ENCODE measurements around the gene TMEM250. TPM values are rescaled to one million over a fixed set of nuclear protein-coding genes. Genes with fewer than 3 reads are reported as not detected.

Gene TMEM250
- total RNA-seq, 1 donor from 2014 or later, result 25.0 TPM

DNA sequence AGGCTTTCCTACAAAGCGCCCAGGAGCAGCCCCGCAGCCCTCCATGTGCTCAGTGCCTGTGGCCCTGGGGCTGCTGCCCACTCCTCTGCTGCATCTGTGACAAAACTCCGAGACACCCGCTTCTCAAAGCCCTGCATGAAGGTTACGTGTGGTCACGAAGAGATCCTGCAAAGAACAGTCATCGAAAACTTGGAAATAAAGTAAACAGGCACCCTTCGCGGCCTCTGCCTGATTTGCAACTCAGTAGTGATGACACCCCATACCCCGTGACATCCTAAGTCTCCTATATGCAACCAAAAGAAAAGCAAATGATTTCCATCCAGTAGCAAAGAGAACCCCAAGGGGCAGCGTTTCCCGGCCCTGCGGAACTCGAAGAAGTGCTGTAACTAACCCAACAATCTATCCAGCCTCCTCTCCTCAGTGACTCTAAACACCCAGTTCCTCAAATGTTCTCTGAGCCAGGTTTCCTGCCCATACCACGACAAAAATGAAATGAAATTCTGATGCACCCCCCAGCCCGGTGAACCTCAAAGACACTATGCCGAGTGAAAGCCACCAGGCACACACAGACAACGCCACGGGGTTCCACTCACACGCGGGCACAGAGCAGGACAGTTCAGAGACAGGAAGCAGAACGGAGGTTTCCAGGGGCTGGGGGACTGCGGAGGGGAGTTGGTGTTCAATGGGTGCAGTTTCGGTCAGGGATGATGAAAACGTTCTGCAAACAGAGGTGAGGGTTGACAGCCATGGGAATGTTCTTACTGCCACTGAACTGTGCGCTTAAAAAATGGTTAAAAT lies 42.6 kb downstream of the TMEM250 start:
- H3K4me1 ChIP-seq, result peaks cover 25% of the 10 kb centered on the region
- TF ChIP-seq POLR2A (IDR thresholded peaks at IDR 0.05) (no peak), POLR2AphosphoS5 (IDR thresholded peaks at IDR 0.05; ENCODE audit: insufficient read depth in 1 of 2, low read depth in 1 of 2) (no peak)
- TF ChIP-seq, protein P1, sequence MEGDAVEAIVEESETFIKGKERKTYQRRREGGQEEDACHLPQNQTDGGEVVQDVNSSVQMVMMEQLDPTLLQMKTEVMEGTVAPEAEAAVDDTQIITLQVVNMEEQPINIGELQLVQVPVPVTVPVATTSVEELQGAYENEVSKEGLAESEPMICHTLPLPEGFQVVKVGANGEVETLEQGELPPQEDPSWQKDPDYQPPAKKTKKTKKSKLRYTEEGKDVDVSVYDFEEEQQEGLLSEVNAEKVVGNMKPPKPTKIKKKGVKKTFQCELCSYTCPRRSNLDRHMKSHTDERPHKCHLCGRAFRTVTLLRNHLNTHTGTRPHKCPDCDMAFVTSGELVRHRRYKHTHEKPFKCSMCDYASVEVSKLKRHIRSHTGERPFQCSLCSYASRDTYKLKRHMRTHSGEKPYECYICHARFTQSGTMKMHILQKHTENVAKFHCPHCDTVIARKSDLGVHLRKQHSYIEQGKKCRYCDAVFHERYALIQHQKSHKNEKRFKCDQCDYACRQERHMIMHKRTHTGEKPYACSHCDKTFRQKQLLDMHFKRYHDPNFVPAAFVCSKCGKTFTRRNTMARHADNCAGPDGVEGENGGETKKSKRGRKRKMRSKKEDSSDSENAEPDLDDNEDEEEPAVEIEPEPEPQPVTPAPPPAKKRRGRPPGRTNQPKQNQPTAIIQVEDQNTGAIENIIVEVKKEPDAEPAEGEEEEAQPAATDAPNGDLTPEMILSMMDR (IDR thresholded peaks at IDR 0.05), result no peak
- H3K4me3 ChIP-seq, result no peak overlapping the region
- DNase-seq (ENCODE audit: extremely low spot score in 2 of 2), result no peak
- H3K9me3 ChIP-seq, result no peaks in the 10 kb centered on the region
- no peaks in the 10 kb centered on the region for H3K36me3 ChIP-seq
- no peak overlapping the region for H3K27ac ChIP-seq
- intact Hi-C loops (cut with DNase I), result no loop called here
- H3K27me3 ChIP-seq, result no peaks in the 10 kb centered on the region

DNA sequence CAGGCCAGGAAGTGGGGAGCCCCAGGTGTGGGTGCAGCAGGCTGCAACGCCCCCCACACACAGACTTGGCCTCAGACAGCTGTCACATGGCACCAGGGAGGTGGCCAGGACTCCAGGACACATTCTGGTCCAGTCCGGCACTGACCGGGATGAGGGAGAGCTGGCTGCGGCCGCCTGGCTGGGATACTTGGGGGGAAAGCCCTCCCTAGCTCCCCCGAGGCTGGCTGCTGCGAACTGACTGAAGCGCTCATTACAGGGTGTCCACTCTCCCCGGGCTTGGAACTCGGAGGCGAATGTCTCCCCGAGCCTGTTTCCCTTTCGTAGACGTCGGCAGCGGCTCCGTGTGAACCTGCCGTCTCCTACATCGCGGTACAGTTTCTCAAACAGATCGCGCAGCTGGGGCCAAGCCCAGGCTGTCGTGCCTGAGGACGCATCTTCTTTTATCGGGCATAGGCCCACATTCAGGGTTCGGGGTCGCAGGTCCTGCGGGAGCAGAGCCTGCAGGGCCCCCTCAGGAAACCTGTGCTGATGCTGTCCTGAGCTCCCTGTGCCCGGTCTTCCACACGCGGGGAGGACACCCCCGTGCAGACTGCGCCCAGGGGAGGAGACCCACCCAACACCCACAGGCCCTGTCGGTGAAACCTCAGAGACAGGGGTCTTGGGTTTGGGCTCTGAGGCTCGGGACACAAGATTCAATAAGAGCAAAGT lies 43.4 kb downstream of the TMEM250 start:
- Histone ChIP-seq H3K27ac (no peak overlapping the region), H3K27me3 (no peaks in the 10 kb centered on the region), H3K9me3 (no peaks in the 10 kb centered on the region), H3K4me1 (peaks cover 17% of the 10 kb centered on the region), H3K36me3 (no peaks in the 10 kb centered on the region), H3K4me3 (no peak overlapping the region)
- no peak for DNase-seq (ENCODE audit: extremely low spot score in 2 of 2)
- TF ChIP-seq POLR2A (IDR thresholded peaks at IDR 0.05) (no peak), POLR2AphosphoS5 (IDR thresholded peaks at IDR 0.05; ENCODE audit: insufficient read depth in 1 of 2, low read depth in 1 of 2) (no peak)
- TF ChIP-seq, protein P1 (IDR thresholded peaks at IDR 0.05), result no peak
- intact Hi-C loops (cut with DNase I), result no loop called here

DNA sequence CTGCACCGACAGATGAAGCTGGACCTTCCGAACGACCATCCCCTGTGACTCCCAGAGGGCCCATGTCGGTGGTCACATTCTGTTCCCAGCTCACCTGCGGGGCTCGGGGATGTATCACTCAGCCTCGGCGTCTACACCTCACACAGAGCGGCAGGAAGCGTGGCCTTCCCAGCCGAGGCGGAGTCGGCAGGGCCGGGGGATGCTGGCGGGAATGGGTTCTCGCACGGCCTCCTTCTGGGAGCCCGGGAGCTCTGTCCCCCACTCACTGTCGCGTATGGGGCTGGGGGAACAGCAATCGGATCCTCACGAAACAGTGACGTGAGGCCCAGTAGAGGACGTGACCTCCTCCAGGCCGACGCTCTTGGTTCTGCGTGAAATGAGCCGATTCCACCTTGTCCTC lies 44.0 kb downstream of the TMEM250 start:
- no peak for DNase-seq (ENCODE audit: extremely low spot score in 2 of 2)
- Histone ChIP-seq H3K4me3 (no peak overlapping the region), H3K4me1 (peaks cover 11% of the 10 kb centered on the region), H3K27me3 (no peaks in the 10 kb centered on the region), H3K9me3 (no peaks in the 10 kb centered on the region), H3K27ac (no peak overlapping the region), H3K36me3 (no peaks in the 10 kb centered on the region)
- intact Hi-C loops (cut with DNase I), result no loop called here
- TF ChIP-seq, protein P1 (IDR thresholded peaks at IDR 0.05), result no peak
- TF ChIP-seq POLR2AphosphoS5 (IDR thresholded peaks at IDR 0.05; ENCODE audit: insufficient read depth in 1 of 2, low read depth in 1 of 2) (no peak), POLR2A (IDR thresholded peaks at IDR 0.05) (no peak)

Other genes starting within 250 kb of the TMEM250 start
- 20.9 TPM for gene CAMSAP1, start 211.3 kb downstream of the TMEM250 start, total RNA-seq
- gene UBAC1, start 157.5 kb downstream of the TMEM250 start, total RNA-seq, result 57.9 TPM
- gene NACC2, start 23.6 kb downstream of the TMEM250 start, total RNA-seq, result 21.1 TPM
- not detected for gene LHX3, start 86.3 kb upstream of the TMEM250 start, total RNA-seq
- gene QSOX2, start 126.9 kb upstream of the TMEM250 start, total RNA-seq, result 6.1 TPM
- gene CCDC187, start 185.2 kb upstream of the TMEM250 start, total RNA-seq, result not detected
- gene GPSM1, start 208.7 kb upstream of the TMEM250 start, total RNA-seq, result 35.4 TPM
- 25.0 TPM for gene DNLZ, start 244.9 kb upstream of the TMEM250 start, total RNA-seq